Right lobe of liver (tissue), 6 donors: Measurements from ENCODE around the gene SLC9B2. TPM values are rescaled to one million over a fixed set of nuclear protein-coding genes. Genes with fewer than 3 reads are reported as not detected.

Experiments
- ATAC-seq, 4 donors: fragments of 200-7000 bp; cut with Tn5 transposase; one replicate each; pipeline ENCODE4 v1.9.1; 2020; ENCODE audit warnings: mild to moderate bottlenecking in 4 of 4, moderate library complexity in 4 of 4
- DNase-seq, 3 donors: peaks; one replicate each; pipeline ENCODE4 v3.0.0-alpha.2; 2020
- H3K27ac ChIP-seq, 3 donors: fragments of 200-600 bp; one replicate each; pipeline ENCODE4 v1.8.0; 2022
- H3K27me3 ChIP-seq, 2 donors: fragments of 200-600 bp; one replicate each; pipeline ENCODE4 v1.8.0; 2022
- H3K36me3 ChIP-seq, 4 donors: fragments of 200-600 bp; sonication (generic) in 1 of 4; one replicate each; pipeline versions ENCODE4 v1.5.1 to v1.8.0; 2017 to 2022; ENCODE audit warnings: control low read depth in 1 of 4
- H3K4me1 ChIP-seq, 4 donors: fragments of 200-600 bp; sonication (generic) in 1 of 4; one replicate each; pipeline versions ENCODE4 v1.5.1 to v1.8.0; 2017 to 2022; ENCODE audit warnings: control low read depth in 1 of 4
- H3K4me3 ChIP-seq, 3 donors: fragments of 200-600 bp; one replicate each; pipeline ENCODE4 v1.8.0; 2022
- H3K9me3 ChIP-seq, 4 donors: fragments of 200-600 bp; sonication (generic) in 1 of 4; one replicate each; pipeline versions ENCODE4 v1.5.1 to v1.8.0; 2017 to 2022; ENCODE audit warnings: control low read depth in 1 of 4
- CTCF ChIP-seq, 4 donors: fragments of 200-600 bp in 3 of 4; fragments of 450-650 bp in 1 of 4; IDR thresholded peaks; one replicate each; pipeline versions ENCODE4 v1.5.1 to v1.8.0; 2016 to 2022; ENCODE audit warnings: antibody characterized with exemption in 4 of 4, mild to moderate bottlenecking in 2 of 4
- POLR2A ChIP-seq: fragments of 450-650 bp; IDR thresholded peaks from one replicate; pipeline ENCODE4 v1.6.1; 2017; ENCODE audit warnings: antibody characterized with exemption, mild to moderate bottlenecking
- WGBS: methylation state at CpG from one replicate; pipeline ENCODE4 v1.1.6; 2018; ENCODE audit warnings: low coverage, low lambda C conversion rate; ENCODE audit not compliant: insufficient coverage; ENCODE audit errors: missing lambda C conversion rate; 5-methylcytosine and 5-hydroxymethylcytosine counted together
- intact Hi-C, 2 donors: fragments of 100-400 bp; cut with DNase I; formaldehyde crosslinking; loops; one replicate each; pipeline versions ENCODE4 v1.11.2 to v1.14.1; 2022
- total RNA-seq, 6 experiments: library from RNA; depleted of rRNA in 2 of 6; stranded (reverse); fragments of >200 nt in 2 of 6; fragmentation: NEBNext Ultra II Directional in 3 of 6; extraction: Animal tissue kit (Norgen Biotek cat#: 25700) in 3 of 6; gene quantifications; one replicate each; pipeline versions ENCODE4 v1.1.0 to v1.2.4, GENCODE V29; 2016 to 2023
- donor health status: DM: no; HTN: yes; CAD: no.
- donor health status: DM: no; HTN: no; CAD: no.
- donor health status: DM: no; HTN: no; CAD: no.
- donor health status: DM: no; HTN: yes; CAD: no.
- donor health status: DM: no; HTN: yes; CAD: no.

Gene SLC9B2
- total RNA-seq, 6 experiments from 2014 or later, result 27.9 to 49.1 (median 40.2) TPM

GRCh38 chr4:103097112-103097511 is 20.6 kb upstream of the SLC9B2 start:
- 27% methylated on average over 2 of the region's 2 CpGs for WGBS
- H3K4me3 ChIP-seq, result no peak overlapping the region
- intact Hi-C loops, result no loop called here

GRCh38 chr4:103095080-103095479 is 18.5 kb upstream of the SLC9B2 start:
- peaks cover 0 to 11% (median 7%) of the 10 kb centered on the region in 4 donors for H3K36me3 ChIP-seq
- H3K4me1 ChIP-seq, result peaks cover 0 to 44% (median 15%) of the 10 kb centered on the region in 4 donors
- 37% methylated on average over 3 of the region's 3 CpGs for WGBS
- H3K27me3 ChIP-seq, result no peaks in the 10 kb centered on the region
- no peak for DNase-seq
- intact Hi-C loops, result no loop called here
- H3K27ac ChIP-seq, result peak overlapping the region in 2 of 3 donors; percentile 2 to 12
- H3K9me3 ChIP-seq, result no peaks in the 10 kb centered on the region
- ATAC-seq, result peak; percentile 21 to 64 (median 35)
- no peak overlapping the region for H3K4me3 ChIP-seq
- no peak for TF ChIP-seq POLR2A
- no peak for TF ChIP-seq CTCF (IDR thresholded peaks at IDR 0.05)

More at GRCh38 chr4:103097112-103097511, 20.6 kb upstream of the SLC9B2 start:
- no peaks in the 10 kb centered on the region for H3K36me3 ChIP-seq
- H3K27me3 ChIP-seq, result no peaks in the 10 kb centered on the region
- peak in 1 of 3 donors; percentile 54 for DNase-seq
- H3K4me1 ChIP-seq, result peaks cover 0 to 44% (median 15%) of the 10 kb centered on the region in 4 donors
- peak; percentile 54 for TF ChIP-seq POLR2A
- TF ChIP-seq CTCF (IDR thresholded peaks at IDR 0.05), result no peak
- peak; percentile 59 to 82 (median 72) for ATAC-seq
- H3K27ac ChIP-seq, result peak overlapping the region in 2 of 3 donors; percentile 21 to 74
- no peaks in the 10 kb centered on the region for H3K9me3 ChIP-seq

- no peaks in the 10 kb centered on the region for H3K9me3 ChIP-seq
- peaks cover 0 to 27% (median 8%) of the 10 kb centered on the region in 4 donors for H3K4me1 ChIP-seq
- intact Hi-C loops, result no loop called here
- no peak overlapping the region for H3K4me3 ChIP-seq
- H3K27ac ChIP-seq, result no peak overlapping the region
- TF ChIP-seq CTCF (IDR thresholded peaks at IDR 0.05) (no peak), POLR2A (no peak)
- peaks cover 0 to 38% (median 12%) of the 10 kb centered on the region in 4 donors for H3K36me3 ChIP-seq
- ATAC-seq, result no peak
- no peaks in the 10 kb centered on the region for H3K27me3 ChIP-seq
- no peak for DNase-seq
Observed at GRCh38 chr4:103092245-103092644, 15.7 kb upstream of the SLC9B2 start.

- Histone ChIP-seq H3K36me3 (peaks cover 0 to 42% (median 12%) of the 10 kb centered on the region in 4 donors), H3K4me1 (peaks cover 0 to 21% (median 6%) of the 10 kb centered on the region in 4 donors), H3K27me3 (no peaks in the 10 kb centered on the region), H3K27ac (no peak overlapping the region), H3K9me3 (no peaks in the 10 kb centered on the region), H3K4me3 (no peak overlapping the region)
- TF ChIP-seq POLR2A, result no peak
- peak; percentile 56 to 71 (median 68) for TF ChIP-seq CTCF (IDR thresholded peaks at IDR 0.05)
- ATAC-seq (peak; percentile 72 to 85 (median 80)), DNase-seq (no peak)
- whole genome bisulfite sequencing, result 27% methylated on average over 3 of the region's 3 CpGs
- intact Hi-C loops, result no loop called here
Observed at GRCh38 chr4:103091601-103092223, 15.2 kb upstream of the SLC9B2 start.
